Testis (tissue), 3 donors: ENCODE measurements around the gene KDM5B. TPM values are rescaled to one million over a fixed set of nuclear protein-coding genes. Genes with fewer than 3 reads are reported as not detected.

Experiments used
- DNase-seq: peaks from one replicate; pipeline ENCODE4 v3.0.0-alpha.2; 2019
- H3K27ac ChIP-seq, 2 donors: fragments of 200-600 bp; sonication (generic); one replicate each; pipeline ENCODE4 v1.5.1; 2019
- H3K27me3 ChIP-seq: fragments of 200-600 bp; sonication (generic); one replicate; pipeline ENCODE4 v1.5.1; 2019
- H3K36me3 ChIP-seq: fragments of 200-600 bp; sonication (generic); one replicate; pipeline ENCODE4 v1.5.1; 2017; ENCODE audit warnings: low read depth; ENCODE audit errors: missing control alignments
- H3K4me1 ChIP-seq: fragments of 200-600 bp; sonication (generic); one replicate; pipeline ENCODE4 v1.5.1; 2019
- H3K4me3 ChIP-seq, 2 donors: fragments of 200-600 bp; sonication (generic); one replicate each; pipeline ENCODE4 v1.5.1; 2017 to 2019
- H3K9me3 ChIP-seq: fragments of 200-600 bp; sonication (generic); one replicate; pipeline ENCODE4 v1.5.1; 2017
- POLR2A ChIP-seq: fragments of 450-650 bp; IDR thresholded peaks from one replicate; pipeline ENCODE4 v1.6.1; 2017; ENCODE audit warnings: antibody characterized with exemption, mild to moderate bottlenecking, moderate library complexity
- WGBS, 2 donors: methylation state at CpG; one replicate each; pipeline ENCODE4 v1.1.5; 2018; 5-methylcytosine and 5-hydroxymethylcytosine counted together
- intact Hi-C: fragments of 100-400 bp; cut with DNase I; formaldehyde crosslinking; loops from one replicate; pipeline ENCODE4 v1.15.1; 2023; ENCODE audit warnings: low total_unique reads
- polyA plus RNA-seq: library from polyadenylated mRNA; stranded (reverse); fragments of 350-450 nt; fragmentation: Illumina TruSeq; extraction: RNeasy Lipid Tissue Mini Kit (QIAGEN cat#74804); gene quantifications from one replicate; pipeline ENCODE4 v1.2.3, GENCODE V29; 2014; ENCODE audit warnings: low read depth, low replicate concordance; ENCODE audit not compliant: insufficient read depth
- total RNA-seq, 2 donors: library from RNA; depleted of rRNA; stranded (reverse); fragments of >200 nt; gene quantifications; one replicate each; pipeline ENCODE4 v1.2.3, GENCODE V29; 2016
- TF ChIP-seq, protein P1 (sequence below), 3 experiments: fragments of 450-650 bp in 2 of 3; fragments of 200-600 bp in 1 of 3; sonication (generic) in 1 of 3; IDR thresholded peaks; one replicate each; pipeline ENCODE4 v1.5.1; 2016 to 2019; ENCODE audit warnings: antibody characterized with exemption in 3 of 3, mild to moderate bottlenecking in 2 of 3, moderate library complexity in 1 of 3

KDM5B gene
- total and polyA plus RNA-seq, 3 donors from 2014 or later = 223 to 333 (median 307) TPM

DNA sequence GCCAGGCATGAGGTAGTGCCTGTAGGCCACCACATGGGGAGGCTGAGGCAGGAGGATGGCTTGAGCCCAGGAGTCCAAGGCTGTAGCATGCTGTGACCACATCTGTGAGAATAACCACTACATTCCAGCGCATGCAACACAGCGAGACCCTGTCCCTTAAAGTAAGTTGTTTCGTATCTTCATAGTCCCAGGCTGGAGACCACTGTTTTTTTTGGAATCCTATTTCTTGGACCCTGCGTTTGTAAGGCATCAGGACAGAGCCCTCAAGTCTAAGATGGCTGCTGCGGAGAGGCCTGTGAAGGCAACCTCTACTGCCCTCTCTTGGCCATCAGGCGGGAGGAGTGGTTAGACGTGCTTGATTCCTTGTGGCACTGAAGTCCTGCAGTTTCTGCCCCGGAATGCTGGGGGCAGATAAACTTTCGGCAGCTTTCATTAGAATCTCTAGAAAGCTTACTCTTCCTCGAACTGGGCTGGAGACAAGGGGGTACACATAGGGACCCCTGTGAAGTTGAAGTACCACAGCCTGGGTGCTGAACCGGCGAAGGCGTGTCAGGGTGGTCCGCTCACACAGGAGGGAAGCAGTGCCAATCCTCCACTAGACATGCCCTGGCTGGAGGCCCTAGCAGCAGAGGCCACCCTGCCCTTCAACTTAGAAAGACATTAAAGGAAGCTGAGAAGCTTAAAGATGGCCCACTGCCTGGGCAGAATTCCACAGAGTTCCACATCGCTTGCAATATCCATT lies 44.1 kb upstream of the KDM5B start:
- no peaks in the 10 kb centered on the region for H3K27me3 ChIP-seq
- TF ChIP-seq, protein P1, sequence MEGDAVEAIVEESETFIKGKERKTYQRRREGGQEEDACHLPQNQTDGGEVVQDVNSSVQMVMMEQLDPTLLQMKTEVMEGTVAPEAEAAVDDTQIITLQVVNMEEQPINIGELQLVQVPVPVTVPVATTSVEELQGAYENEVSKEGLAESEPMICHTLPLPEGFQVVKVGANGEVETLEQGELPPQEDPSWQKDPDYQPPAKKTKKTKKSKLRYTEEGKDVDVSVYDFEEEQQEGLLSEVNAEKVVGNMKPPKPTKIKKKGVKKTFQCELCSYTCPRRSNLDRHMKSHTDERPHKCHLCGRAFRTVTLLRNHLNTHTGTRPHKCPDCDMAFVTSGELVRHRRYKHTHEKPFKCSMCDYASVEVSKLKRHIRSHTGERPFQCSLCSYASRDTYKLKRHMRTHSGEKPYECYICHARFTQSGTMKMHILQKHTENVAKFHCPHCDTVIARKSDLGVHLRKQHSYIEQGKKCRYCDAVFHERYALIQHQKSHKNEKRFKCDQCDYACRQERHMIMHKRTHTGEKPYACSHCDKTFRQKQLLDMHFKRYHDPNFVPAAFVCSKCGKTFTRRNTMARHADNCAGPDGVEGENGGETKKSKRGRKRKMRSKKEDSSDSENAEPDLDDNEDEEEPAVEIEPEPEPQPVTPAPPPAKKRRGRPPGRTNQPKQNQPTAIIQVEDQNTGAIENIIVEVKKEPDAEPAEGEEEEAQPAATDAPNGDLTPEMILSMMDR (IDR thresholded peaks at IDR 0.05) = peak in 2 of 3 experiments; percentile 33 to 41
- no peak for TF ChIP-seq POLR2A
- WGBS, 2 donors = 63 to 76% methylated on average over 12 to 15 of the region's 15 CpGs
- intact Hi-C loops = no loop called here
- no peaks in the 10 kb centered on the region for H3K9me3 ChIP-seq
- no peak overlapping the region for H3K27ac ChIP-seq
- no peak overlapping the region for H3K4me3 ChIP-seq
- peak; percentile 77 for DNase-seq
- H3K36me3 ChIP-seq = no peaks in the 10 kb centered on the region
- peaks cover 6% of the 10 kb centered on the region for H3K4me1 ChIP-seq

DNA sequence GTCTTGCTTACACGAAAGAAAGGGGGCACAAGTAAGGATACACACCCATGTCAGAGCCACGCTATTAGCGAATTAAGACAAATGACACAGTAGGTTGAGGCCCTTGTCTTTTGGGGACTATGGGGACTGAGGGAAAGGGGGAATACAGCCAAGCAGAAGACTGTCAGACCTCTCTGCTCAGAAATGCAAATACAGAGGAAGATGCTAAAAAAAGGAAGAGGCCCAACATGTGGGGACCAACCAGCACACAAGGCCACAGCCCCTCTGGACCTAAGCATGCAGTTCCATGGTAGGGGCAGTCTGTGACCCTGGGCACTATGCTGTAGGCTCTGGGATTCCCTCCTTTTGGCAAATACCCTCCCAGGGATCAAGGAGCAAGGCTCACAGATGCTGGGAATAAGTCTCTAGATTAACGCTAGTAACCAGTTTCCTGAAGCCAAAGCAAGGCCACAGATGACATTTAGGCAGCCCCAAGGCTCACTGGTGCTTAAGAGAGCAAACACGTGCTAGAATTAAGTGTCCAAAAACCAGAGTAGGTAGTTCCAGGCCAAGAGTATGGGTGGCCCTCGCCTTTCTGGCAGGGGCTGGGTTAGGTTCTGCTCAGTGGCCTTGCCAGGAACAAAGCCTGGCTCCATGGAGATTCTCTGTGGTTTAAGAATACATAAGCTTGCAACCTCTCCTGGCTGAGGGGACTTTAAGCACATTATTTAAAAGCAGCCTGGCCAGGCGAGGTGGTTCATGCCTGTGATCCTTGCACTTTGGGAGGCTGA lies 42.6 kb upstream of the KDM5B start:
- H3K27ac ChIP-seq = no peak overlapping the region
- H3K4me3 ChIP-seq = no peak overlapping the region
- WGBS, 2 donors = 77% methylated on average over 7 of the region's 7 CpGs
- no peak for TF ChIP-seq POLR2A
- TF ChIP-seq, protein P1 (IDR thresholded peaks at IDR 0.05) = no peak
- no peaks in the 10 kb centered on the region for H3K9me3 ChIP-seq
- H3K4me1 ChIP-seq = peaks cover 6% of the 10 kb centered on the region
- H3K27me3 ChIP-seq = no peaks in the 10 kb centered on the region
- peak; percentile 64 for DNase-seq
- intact Hi-C loops = no loop called here
- no peaks in the 10 kb centered on the region for H3K36me3 ChIP-seq

DNA sequence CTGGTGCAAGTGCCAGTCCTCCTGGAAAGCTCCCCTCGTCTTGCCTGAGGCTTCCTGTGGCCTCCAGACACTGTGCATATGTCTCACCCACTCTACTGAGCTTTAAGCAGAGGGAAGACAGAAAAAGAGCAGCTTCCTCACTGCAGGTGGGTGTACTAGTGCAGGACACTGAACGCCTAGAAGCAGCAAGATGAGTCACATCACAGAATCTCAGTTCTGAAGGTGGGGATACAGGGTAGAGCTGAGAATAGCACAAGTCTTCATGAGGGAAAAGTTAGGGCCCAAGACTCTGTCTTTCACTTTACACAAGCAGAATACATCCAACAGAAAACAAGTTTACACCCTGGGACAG lies 39.9 kb upstream of the KDM5B start:
- no peaks in the 10 kb centered on the region for H3K36me3 ChIP-seq
- H3K27me3 ChIP-seq = no peaks in the 10 kb centered on the region
- H3K9me3 ChIP-seq = no peaks in the 10 kb centered on the region
- peaks cover 6% of the 10 kb centered on the region for H3K4me1 ChIP-seq
- no peak for TF ChIP-seq POLR2A
- TF ChIP-seq, protein P1 (IDR thresholded peaks at IDR 0.05) = no peak
- WGBS, 2 donors = 77 to 84% methylated on average over 2 of the region's 2 CpGs
- H3K4me3 ChIP-seq = no peak overlapping the region
- intact Hi-C loops = no loop called here
- no peak for DNase-seq
- H3K27ac ChIP-seq = no peak overlapping the region

DNA sequence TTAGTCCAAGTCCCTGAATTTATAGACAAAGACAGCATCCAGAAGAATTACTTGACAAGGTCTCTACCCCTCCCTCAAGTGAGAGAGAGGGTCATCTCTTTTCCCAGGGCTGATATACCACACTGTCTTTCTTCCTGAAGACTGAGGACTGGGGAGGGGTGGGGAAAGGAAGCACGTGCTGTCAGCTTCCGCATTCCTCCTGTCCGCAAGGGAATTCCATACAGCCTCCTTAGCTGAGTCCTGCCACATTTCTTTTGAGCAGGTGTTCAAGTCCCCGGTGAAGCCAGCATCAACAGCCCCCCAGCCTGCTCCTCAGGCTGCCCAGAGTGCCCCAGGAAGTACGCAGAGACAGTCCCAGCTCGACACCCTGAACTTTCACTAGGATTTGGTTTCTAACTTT lies 36.7 kb upstream of the KDM5B start:
- no peaks in the 10 kb centered on the region for H3K4me1 ChIP-seq
- H3K27me3 ChIP-seq = no peaks in the 10 kb centered on the region
- intact Hi-C loops = no loop called here
- DNase-seq = no peak
- TF ChIP-seq POLR2A = no peak
- TF ChIP-seq, protein P1 (IDR thresholded peaks at IDR 0.05) = no peak
- 71 to 79% methylated on average over 6 of the region's 6 CpGs for WGBS, 2 donors
- H3K9me3 ChIP-seq = no peaks in the 10 kb centered on the region
- H3K27ac ChIP-seq = no peak overlapping the region
- no peak overlapping the region for H3K4me3 ChIP-seq
- no peaks in the 10 kb centered on the region for H3K36me3 ChIP-seq
